Heart left ventricle (tissue), 16 donors: ENCODE data around the gene IL37. TPM values are rescaled to one million over a fixed set of nuclear protein-coding genes. Genes with fewer than 3 reads are reported as not detected.

Experiments used
- ATAC-seq, 4 donors: fragments of 200-7000 bp; cut with Tn5 transposase; one replicate each; pipeline ENCODE4 v1.9.1; 2020 to 2022; ENCODE audit warnings: moderate library complexity in 4 of 4, mild to moderate bottlenecking in 3 of 4, moderate number of reproducible peaks in 1 of 4
- DNase-seq, 5 donors: peaks; one replicate each; pipeline ENCODE4 v3.0.0-alpha.2; 2020
- H3K27ac ChIP-seq, 12 donors: fragments of 200-600 bp; sonication (generic) in 4 of 12; one replicate each; pipeline versions ENCODE4 v1.5.0 to v1.8.0; 2016 to 2022; ENCODE audit warnings: mild to moderate bottlenecking in 2 of 12
- H3K27me3 ChIP-seq, 9 donors: fragments of 200-600 bp; sonication (generic) in 2 of 9; one replicate each; pipeline versions ENCODE4 v1.5.1 to v1.8.0; 2016 to 2022; ENCODE audit warnings: mild to moderate bottlenecking in 3 of 9
- H3K36me3 ChIP-seq, 9 donors: fragments of 200-600 bp; sonication (generic) in 2 of 9; one replicate each; pipeline versions ENCODE4 v1.5.0 to v1.8.0; 2018 to 2022; ENCODE audit warnings: mild to moderate bottlenecking in 2 of 9
- H3K4me1 ChIP-seq, 12 donors: fragments of 200-600 bp; sonication (generic) in 4 of 12; one replicate each; pipeline versions ENCODE4 v1.5.0 to v1.8.0; 2016 to 2022; ENCODE audit warnings: mild to moderate bottlenecking in 3 of 12
- H3K4me3 ChIP-seq, 12 donors: fragments of 200-600 bp; sonication (generic) in 4 of 12; one replicate each; pipeline versions ENCODE4 v1.5.0 to v1.8.0; 2017 to 2022; ENCODE audit warnings: mild to moderate bottlenecking in 9 of 12, moderate library complexity in 4 of 12
- H3K9me3 ChIP-seq, 12 donors: fragments of 200-600 bp; sonication (generic) in 4 of 12; one replicate each; pipeline versions ENCODE4 v1.5.0 to v1.8.0; 2016 to 2022; ENCODE audit warnings: mild to moderate bottlenecking in 1 of 12
- CTCF ChIP-seq, 12 donors: fragments of 200-600 bp; sonication (generic) in 4 of 12; IDR thresholded peaks; one replicate each; pipeline versions ENCODE4 v1.5.0 to v1.8.0; 2018 to 2022; ENCODE audit warnings: antibody characterized with exemption in 12 of 12, mild to moderate bottlenecking in 5 of 12
- POLR2A ChIP-seq, 2 donors: fragments of 450-650 bp; IDR thresholded peaks; one replicate each; pipeline ENCODE4 v1.6.1; 2017; ENCODE audit warnings: antibody characterized with exemption in 2 of 2, mild to moderate bottlenecking in 2 of 2, moderate library complexity in 2 of 2
- WGBS, 4 donors: extraction: QIAGEN DNeasy Blood & Tissue Kit in 2 of 4; methylation state at CpG; one replicate each; pipeline versions ENCODE4 v1.1.5 to v1.1.7; 2013 to 2018; 5-methylcytosine and 5-hydroxymethylcytosine counted together
- intact Hi-C, 10 donors: fragments of 100-400 bp; cut with DNase I; formaldehyde crosslinking; loops; one replicate each; pipeline versions ENCODE4 v1.11.1 to v1.14.2; 2022
- polyA plus RNA-seq, 2 donors: library from polyadenylated mRNA; stranded (reverse); fragments of 200-250 nt; gene quantifications; one replicate each; pipeline ENCODE4 v1.2.3, GENCODE V29; 2013
- total RNA-seq, 9 donors: library from RNA; depleted of rRNA in 2 of 9; stranded (reverse); fragments of >200 nt in 2 of 9; fragmentation: NEBNext Ultra II Directional in 3 of 9; extraction: Animal tissue kit (Norgen Biotek cat#: 25700) in 3 of 9; gene quantifications; one replicate each; pipeline versions ENCODE4 v1.1.0 to v1.2.4, GENCODE V29; 2016 to 2023
- donor health status: ischemic (EF 13 %, LVEDD 7.1; RV severe dilation, severe dysfunction).
- donor health status: healthy with polysubstance abuse.
- donor health status: DM: no; HTN: yes; CAD: no.
- donor health status: DM: no; HTN: no; CAD: no.
- donor health status: ischemic (EF 25% LVEDD 6.9; RV normal size, moderate dysfunction).
- donor health status: ischemic (EF 25% LVEDD 5.7; RV mildly dilated, moderate dysfunction).
- donor health status: healthy.
- donor health status: DM: yes; HTN: yes; CAD: no.
- donor health status: ischemic (EF 35%, LVEDD 5.7; RV mildly dilated, moderate dysfunction).
- donor health status: nonischemic (EF 11% LVEDD 7.7; RV severe dilation, severe dysfunction).
- donor health status: DM: yes; HTN: yes; CAD: no.
- donor health status: PGD.
- donor health status: ischemic (EF 29% LVEDD 5.4; RV normal size, mild dysfunction).
- donor health status: nonischemic (EF 23%, LVEDD 6.1; RV moderate dilation, normal function).

IL37 gene
- total and polyA plus RNA-seq, 11 donors = not detected

- Histone ChIP-seq H3K36me3 (no peaks in the 10 kb centered on the region), H3K4me3 (no peak overlapping the region), H3K27me3 (peaks cover 0 to 20% (median 0%) of the 10 kb centered on the region in 9 donors), H3K4me1 (no peaks in the 10 kb centered on the region), H3K9me3 (no peaks in the 10 kb centered on the region), H3K27ac (no peak overlapping the region)
- ATAC-seq (no peak), DNase-seq (no peak)
- intact Hi-C loops = no loop called here
- 31 to 76% (median 71%) methylated on average over 2 of the region's 2 CpGs for WGBS, 4 donors
- TF ChIP-seq CTCF (IDR thresholded peaks at IDR 0.05) (no peak), POLR2A (IDR thresholded peaks at IDR 0.05) (no peak)
Observed at GRCh38 chr2:112960230-112960825, 49.4 kb downstream of the IL37 start.

GRCh38 chr2:112962308-112963175, 51.6 kb downstream of the IL37 start:
- no peak for TF ChIP-seq CTCF (IDR thresholded peaks at IDR 0.05)
- TF ChIP-seq POLR2A (IDR thresholded peaks at IDR 0.05) = no peak
- H3K9me3 ChIP-seq = no peaks in the 10 kb centered on the region
- DNase-seq = no peak
- H3K27ac ChIP-seq = no peak overlapping the region
- no peak for ATAC-seq
- H3K36me3 ChIP-seq = no peaks in the 10 kb centered on the region
- 68 to 86% (median 84%) methylated on average over 3 of the region's 3 CpGs for WGBS, 4 donors
- intact Hi-C loops = no loop called here
- peaks cover 0 to 12% (median 0%) of the 10 kb centered on the region in 9 donors for H3K27me3 ChIP-seq
- no peaks in the 10 kb centered on the region for H3K4me1 ChIP-seq
- H3K4me3 ChIP-seq = no peak overlapping the region

- 58 to 70% (median 63%) methylated on average over 2 of the region's 2 CpGs for WGBS, 4 donors
- TF ChIP-seq POLR2A (IDR thresholded peaks at IDR 0.05) = no peak
- TF ChIP-seq CTCF (IDR thresholded peaks at IDR 0.05) = no peak
- Histone ChIP-seq H3K36me3 (no peaks in the 10 kb centered on the region), H3K4me3 (no peak overlapping the region), H3K27ac (no peak overlapping the region), H3K4me1 (no peaks in the 10 kb centered on the region), H3K9me3 (no peaks in the 10 kb centered on the region), H3K27me3 (no peaks in the 10 kb centered on the region)
- intact Hi-C loops = no loop called here
- ATAC-seq (no peak), DNase-seq (no peak)
Observed at GRCh38 chr2:112967023-112967422, 56.1 kb downstream of the IL37 start.

Other genes starting within 250 kb of the IL37 start
- under 1 TPM in 1 of 9 donors, not detected in 8; 0.16 TPM for gene NT5DC4, start 190.1 kb upstream of the IL37 start, total RNA-seq
- not detected for gene NT5DC4, start 190.1 kb upstream of the IL37 start, polyA plus RNA-seq
- gene CKAP2L, start 146.6 kb upstream of the IL37 start, total RNA-seq = 1 to 10 TPM in 1 of 9 donors, under 1 TPM in 5, not detected in 3; 0.10 to 4.5 (median 0.33) TPM
- gene CKAP2L, start 146.6 kb upstream of the IL37 start, polyA plus RNA-seq = under 1 TPM in 1 of 2 donors, not detected in 1; 0.06 TPM
- under 1 TPM in 1 of 9 donors, not detected in 8; 0.13 TPM for gene IL1A, start 126.7 kb upstream of the IL37 start, total RNA-seq
- not detected for gene IL1A, start 126.7 kb upstream of the IL37 start, polyA plus RNA-seq
- gene IL1B, start 74.4 kb upstream of the IL37 start, total RNA-seq = 10 to 100 TPM in 1 of 9 donors, 1 to 10 TPM in 3, under 1 TPM in 1, not detected in 4; 0.68 to 12.3 (median 3.9) TPM
- under 1 TPM; 0.27 to 0.49 TPM for gene IL1B, start 74.4 kb upstream of the IL37 start, polyA plus RNA-seq
- gene IL36G, start 66.8 kb downstream of the IL37 start, total RNA-seq = not detected
- gene IL36G, start 66.8 kb downstream of the IL37 start, polyA plus RNA-seq = not detected
- gene IL36A, start 94.3 kb downstream of the IL37 start, total RNA-seq = not detected
- not detected for gene IL36A, start 94.3 kb downstream of the IL37 start, polyA plus RNA-seq
- not detected for gene IL36B, start 141.7 kb downstream of the IL37 start, total RNA-seq
- gene IL36B, start 141.7 kb downstream of the IL37 start, polyA plus RNA-seq = not detected
- not detected for gene IL36RN, start 148.0 kb downstream of the IL37 start, total RNA-seq
- not detected for gene IL36RN, start 148.0 kb downstream of the IL37 start, polyA plus RNA-seq
- not detected for gene IL1F10, start 156.8 kb downstream of the IL37 start, total RNA-seq
- gene IL1F10, start 156.8 kb downstream of the IL37 start, polyA plus RNA-seq = not detected
- 10 to 100 TPM in 1 of 9 donors, 1 to 10 TPM in 4, under 1 TPM in 4; 0.16 to 11.4 (median 1.0) TPM for gene IL1RN, start 216.4 kb downstream of the IL37 start, total RNA-seq
- under 1 TPM; 0.34 to 0.60 TPM for gene IL1RN, start 216.4 kb downstream of the IL37 start, polyA plus RNA-seq